HEK293 (cell line): ENCODE results near the gene BCAS3.
A peak's percentile ranks its signal among the peaks of the same experiment; 100 is the strongest.

ENCODE experiments used
- CTCF ChIA-PET: fragments of 350-600 bp; formaldehyde crosslinking; extraction: SDS; loops from one replicate; lab custom pipeline; 2021; ENCODE audit warnings: antibody characterized with exemption; lab: Yijun Ruan, JAX
- POLR2A ChIA-PET: fragments of 300-600 bp; formaldehyde crosslinking; extraction: SDS; loops from one replicate; lab custom pipeline; 2020; ENCODE audit warnings: antibody characterized with exemption, inconsistent platforms; lab: Yijun Ruan, JAX
- H3K27ac ChIP-seq: fragments of 200-500 bp; sonication (Bioruptor generic); 2 replicates; pipeline ENCODE4 v1.5.1; 2014; ENCODE audit warnings: low read depth, low read length, control low read depth, inconsistent platforms; ENCODE audit errors: extremely low read depth
- H3K36me3 ChIP-seq, 2 experiments: fragments of 200-500 bp in 1 of 2; sonication (Bioruptor generic) in 1 of 2; 1 replicate in 1 of 2; 2 replicates in 1 of 2; pipeline ENCODE4 v1.5.1; 2014 to 2017; ENCODE audit warnings: inconsistent platforms in 2 of 2, low read length in 2 of 2; ENCODE audit not compliant: control insufficient read depth in 2 of 2, insufficient read depth in 1 of 2
- H3K4me1 ChIP-seq: fragments of 200-500 bp; sonication (Bioruptor generic); 2 replicates; pipeline ENCODE4 v1.5.1; 2014; ENCODE audit warnings: mild to moderate bottlenecking, low read length, inconsistent platforms; ENCODE audit not compliant: control insufficient read depth, insufficient read depth
- H3K4me3 ChIP-seq: 2 replicates; pipeline ENCODE4 v1.5.1; 2011; ENCODE audit warnings: low read depth, mild to moderate bottlenecking, control low read depth, low read length, moderate library complexity
- H3K9me3 ChIP-seq: fragments of 200-500 bp; sonication (Bioruptor generic); 2 replicates; pipeline ENCODE4 v1.5.1; 2014; ENCODE audit warnings: low read depth, low read length, inconsistent platforms; ENCODE audit not compliant: control insufficient read depth, insufficient read depth
- KLF10 ChIP-seq: fragments of 450-650 bp; IDR thresholded peaks from 2 replicates; pipeline ENCODE4 v1.5.1; 2018; ENCODE audit warnings: missing biosample characterization, mild to moderate bottlenecking, missing genetic modification characterization
- ZBTB8A ChIP-seq: fragments of 450-650 bp; formaldehyde crosslinking; IDR thresholded peaks from 2 replicates; pipeline ENCODE4 v1.5.1; 2016; ENCODE audit warnings: missing biosample characterization, missing genetic modification characterization
- ZNF112 ChIP-seq: fragments of 450-650 bp; formaldehyde crosslinking; IDR thresholded peaks from 2 replicates; pipeline ENCODE4 v1.5.0; 2017; ENCODE audit warnings: missing biosample characterization, missing genetic modification characterization
- ZNF341 ChIP-seq: fragments of 450-650 bp; formaldehyde crosslinking; IDR thresholded peaks from 2 replicates; pipeline ENCODE4; 2016; ENCODE audit warnings: low read depth, missing biosample characterization, missing genetic modification characterization
- ZNF366 ChIP-seq: fragments of 450-650 bp; formaldehyde crosslinking; conservative IDR thresholded peaks from 2 replicates; pipeline ENCODE4 v1.5.1; 2016; ENCODE audit warnings: missing biosample characterization, missing genetic modification characterization
- ZNF558 ChIP-seq: fragments of 450-650 bp; formaldehyde crosslinking; IDR thresholded peaks from 2 replicates; pipeline ENCODE4 v1.5.1; 2016; ENCODE audit warnings: missing biosample characterization, missing genetic modification characterization
- ZNF571 ChIP-seq: fragments of 450-650 bp; formaldehyde crosslinking; IDR thresholded peaks from 2 replicates; pipeline ENCODE4 v1.5.0; 2017; ENCODE audit warnings: missing biosample characterization, missing genetic modification characterization
- ZNF623 ChIP-seq: fragments of 450-650 bp; formaldehyde crosslinking; IDR thresholded peaks from 2 replicates; pipeline ENCODE4 v1.5.1; 2016; ENCODE audit warnings: missing biosample characterization, missing genetic modification characterization
- ZNF843 ChIP-seq: fragments of 450-650 bp; formaldehyde crosslinking; IDR thresholded peaks from 2 replicates; pipeline ENCODE4 v1.5.1; 2016; ENCODE audit warnings: missing biosample characterization, missing genetic modification characterization
- ZXDB ChIP-seq: fragments of 450-650 bp; formaldehyde crosslinking; IDR thresholded peaks from 2 replicates; pipeline ENCODE4 v1.5.1; 2016; ENCODE audit warnings: missing biosample characterization, missing genetic modification characterization
- TF ChIP-seq, protein P1 (sequence below): fragments of 450-650 bp; formaldehyde crosslinking; IDR thresholded peaks from 2 replicates; pipeline ENCODE4 v1.5.1; 2016; ENCODE audit warnings: missing biosample characterization, missing genetic modification characterization, borderline replicate concordance
- TF ChIP-seq, protein P2 (sequence below): fragments of 450-650 bp; formaldehyde crosslinking; IDR thresholded peaks from 2 replicates; pipeline ENCODE4 v1.5.1; 2016; ENCODE audit warnings: missing biosample characterization, missing genetic modification characterization
- TF ChIP-seq, protein P3 (sequence below): fragments of 450-650 bp; formaldehyde crosslinking; IDR thresholded peaks from 2 replicates; pipeline ENCODE4 v1.5.1; 2016; ENCODE audit warnings: missing biosample characterization, missing genetic modification characterization, borderline replicate concordance
- TF ChIP-seq, protein P4 (sequence below): fragments of 450-650 bp; formaldehyde crosslinking; IDR thresholded peaks from 2 replicates; pipeline ENCODE4 v1.5.1; 2016; ENCODE audit warnings: missing biosample characterization, missing genetic modification characterization

The BCAS3 gene

DNA sequence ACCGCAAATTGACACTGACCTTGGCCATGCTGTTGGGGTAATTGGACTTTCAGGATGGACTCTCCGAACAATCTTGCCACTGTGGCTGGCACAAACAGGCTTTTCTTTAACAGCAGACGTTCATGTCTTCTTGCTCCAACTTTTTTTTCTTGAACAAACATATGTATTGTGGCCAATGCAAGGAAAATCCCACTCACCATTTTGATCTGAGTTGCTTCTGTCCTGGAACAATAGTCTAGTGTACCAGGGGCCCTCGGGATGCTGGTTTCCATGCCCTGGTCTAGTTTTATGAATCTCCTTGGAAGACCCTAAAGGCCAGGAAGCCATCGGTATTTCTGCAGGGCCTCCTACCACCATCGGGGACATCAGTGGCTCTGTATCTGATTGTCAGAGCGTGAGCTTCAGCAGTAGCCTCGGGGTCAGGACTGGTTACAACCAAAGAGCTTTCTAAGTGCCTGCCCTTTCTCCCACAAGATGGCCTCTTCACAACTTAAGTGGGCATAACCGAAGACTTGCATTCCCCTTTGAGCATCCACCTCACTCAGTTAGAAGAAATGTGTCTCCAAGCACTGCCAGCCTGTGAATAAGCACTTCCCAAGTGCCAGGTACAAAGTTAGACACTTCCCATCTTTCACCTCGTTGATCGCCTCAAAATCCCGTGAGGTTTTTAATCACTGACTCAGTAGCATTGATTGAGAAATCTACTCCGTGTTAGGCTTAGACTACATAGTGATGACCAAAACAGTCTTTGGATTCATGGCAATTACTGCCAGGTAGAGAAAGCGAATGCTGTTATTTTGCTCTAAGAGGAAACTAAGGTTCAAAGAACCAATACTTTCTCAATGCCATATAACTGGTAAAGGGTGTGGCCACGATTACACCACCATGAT, 635.0 kb downstream of the BCAS3 start (continued):
- TF ChIP-seq ZNF558 (no peak), ZNF112 (tag by site-specific recombination) (no peak)
- TF ChIP-seq, protein P1, sequence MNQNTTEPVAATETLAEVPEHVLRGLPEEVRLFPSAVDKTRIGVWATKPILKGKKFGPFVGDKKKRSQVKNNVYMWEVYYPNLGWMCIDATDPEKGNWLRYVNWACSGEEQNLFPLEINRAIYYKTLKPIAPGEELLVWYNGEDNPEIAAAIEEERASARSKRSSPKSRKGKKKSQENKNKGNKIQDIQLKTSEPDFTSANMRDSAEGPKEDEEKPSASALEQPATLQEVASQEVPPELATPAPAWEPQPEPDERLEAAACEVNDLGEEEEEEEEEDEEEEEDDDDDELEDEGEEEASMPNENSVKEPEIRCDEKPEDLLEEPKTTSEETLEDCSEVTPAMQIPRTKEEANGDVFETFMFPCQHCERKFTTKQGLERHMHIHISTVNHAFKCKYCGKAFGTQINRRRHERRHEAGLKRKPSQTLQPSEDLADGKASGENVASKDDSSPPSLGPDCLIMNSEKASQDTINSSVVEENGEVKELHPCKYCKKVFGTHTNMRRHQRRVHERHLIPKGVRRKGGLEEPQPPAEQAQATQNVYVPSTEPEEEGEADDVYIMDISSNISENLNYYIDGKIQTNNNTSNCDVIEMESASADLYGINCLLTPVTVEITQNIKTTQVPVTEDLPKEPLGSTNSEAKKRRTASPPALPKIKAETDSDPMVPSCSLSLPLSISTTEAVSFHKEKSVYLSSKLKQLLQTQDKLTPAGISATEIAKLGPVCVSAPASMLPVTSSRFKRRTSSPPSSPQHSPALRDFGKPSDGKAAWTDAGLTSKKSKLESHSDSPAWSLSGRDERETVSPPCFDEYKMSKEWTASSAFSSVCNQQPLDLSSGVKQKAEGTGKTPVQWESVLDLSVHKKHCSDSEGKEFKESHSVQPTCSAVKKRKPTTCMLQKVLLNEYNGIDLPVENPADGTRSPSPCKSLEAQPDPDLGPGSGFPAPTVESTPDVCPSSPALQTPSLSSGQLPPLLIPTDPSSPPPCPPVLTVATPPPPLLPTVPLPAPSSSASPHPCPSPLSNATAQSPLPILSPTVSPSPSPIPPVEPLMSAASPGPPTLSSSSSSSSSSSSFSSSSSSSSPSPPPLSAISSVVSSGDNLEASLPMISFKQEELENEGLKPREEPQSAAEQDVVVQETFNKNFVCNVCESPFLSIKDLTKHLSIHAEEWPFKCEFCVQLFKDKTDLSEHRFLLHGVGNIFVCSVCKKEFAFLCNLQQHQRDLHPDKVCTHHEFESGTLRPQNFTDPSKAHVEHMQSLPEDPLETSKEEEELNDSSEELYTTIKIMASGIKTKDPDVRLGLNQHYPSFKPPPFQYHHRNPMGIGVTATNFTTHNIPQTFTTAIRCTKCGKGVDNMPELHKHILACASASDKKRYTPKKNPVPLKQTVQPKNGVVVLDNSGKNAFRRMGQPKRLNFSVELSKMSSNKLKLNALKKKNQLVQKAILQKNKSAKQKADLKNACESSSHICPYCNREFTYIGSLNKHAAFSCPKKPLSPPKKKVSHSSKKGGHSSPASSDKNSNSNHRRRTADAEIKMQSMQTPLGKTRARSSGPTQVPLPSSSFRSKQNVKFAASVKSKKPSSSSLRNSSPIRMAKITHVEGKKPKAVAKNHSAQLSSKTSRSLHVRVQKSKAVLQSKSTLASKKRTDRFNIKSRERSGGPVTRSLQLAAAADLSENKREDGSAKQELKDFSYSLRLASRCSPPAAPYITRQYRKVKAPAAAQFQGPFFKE (tag by site-specific recombination), result no peak

DNA sequence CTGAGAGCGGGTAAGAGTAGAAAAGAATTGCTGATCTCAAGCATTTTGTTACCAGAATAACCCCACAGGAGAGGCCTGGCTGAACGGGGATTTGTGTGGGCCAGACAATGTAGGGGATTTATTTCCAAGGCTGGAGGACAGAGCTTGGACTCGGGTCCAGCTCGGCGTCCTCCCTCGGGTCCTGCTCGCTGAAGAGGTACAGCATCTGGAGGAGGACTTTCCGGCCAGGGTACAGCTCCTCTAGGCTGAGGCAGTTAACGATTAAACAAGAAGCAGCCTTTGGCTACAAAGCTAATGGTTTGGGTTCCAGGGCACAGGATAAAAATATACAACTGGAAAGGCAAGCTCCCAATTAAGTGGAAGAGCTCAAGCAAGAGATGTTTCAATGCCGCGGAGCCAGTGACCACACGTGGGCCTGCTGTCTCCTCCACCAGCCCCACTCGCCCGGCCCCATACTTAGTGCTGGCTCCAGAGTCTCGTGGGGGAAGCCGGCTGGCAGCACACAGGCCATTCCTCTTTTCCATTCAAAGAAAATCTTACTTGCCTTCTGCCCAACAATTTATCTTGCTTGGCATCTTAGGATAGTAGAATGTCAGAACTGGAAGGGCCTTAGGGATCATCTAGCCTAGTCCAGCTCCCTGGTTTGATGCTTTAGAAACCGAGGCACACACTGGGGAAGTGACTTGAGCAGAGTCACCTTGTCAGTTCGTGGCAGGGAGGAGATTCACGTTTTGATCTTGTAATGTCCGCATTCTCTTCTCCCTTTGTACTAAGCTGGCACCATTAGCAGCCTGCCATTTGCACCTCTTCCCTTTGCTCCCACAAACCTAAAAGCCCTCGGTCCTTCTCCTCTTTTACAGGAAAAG, 636.0 kb downstream of the BCAS3 start:
- peak overlapping the region; percentile 42; the same call in 1 of the 2 replicates for H3K27ac ChIP-seq
- no peaks in the 10 kb centered on the region for H3K36me3 ChIP-seq
- peaks cover 9% of the 10 kb centered on the region for H3K4me1 ChIP-seq
- no peaks in the 10 kb centered on the region for H3K9me3 ChIP-seq
- ChIA-PET POLR2A (interaction anchor here (1.2 kb wide), 2 partner anchors 10 to 22 kb away, joined by 3 to 4 read pairs; no protein-coding TSS in a partner anchor), CTCF (interaction anchor here (0.7 to 1.7 kb wide), 5 partner anchors 9 to 593 kb away, joined by 3 to 4 read pairs (median 4); no protein-coding TSS in a partner anchor)
- no peak for TF ChIP-seq KLF10
- no peak for TF ChIP-seq ZNF623 (tag by site-specific recombination)
- TF ChIP-seq, protein P2, sequence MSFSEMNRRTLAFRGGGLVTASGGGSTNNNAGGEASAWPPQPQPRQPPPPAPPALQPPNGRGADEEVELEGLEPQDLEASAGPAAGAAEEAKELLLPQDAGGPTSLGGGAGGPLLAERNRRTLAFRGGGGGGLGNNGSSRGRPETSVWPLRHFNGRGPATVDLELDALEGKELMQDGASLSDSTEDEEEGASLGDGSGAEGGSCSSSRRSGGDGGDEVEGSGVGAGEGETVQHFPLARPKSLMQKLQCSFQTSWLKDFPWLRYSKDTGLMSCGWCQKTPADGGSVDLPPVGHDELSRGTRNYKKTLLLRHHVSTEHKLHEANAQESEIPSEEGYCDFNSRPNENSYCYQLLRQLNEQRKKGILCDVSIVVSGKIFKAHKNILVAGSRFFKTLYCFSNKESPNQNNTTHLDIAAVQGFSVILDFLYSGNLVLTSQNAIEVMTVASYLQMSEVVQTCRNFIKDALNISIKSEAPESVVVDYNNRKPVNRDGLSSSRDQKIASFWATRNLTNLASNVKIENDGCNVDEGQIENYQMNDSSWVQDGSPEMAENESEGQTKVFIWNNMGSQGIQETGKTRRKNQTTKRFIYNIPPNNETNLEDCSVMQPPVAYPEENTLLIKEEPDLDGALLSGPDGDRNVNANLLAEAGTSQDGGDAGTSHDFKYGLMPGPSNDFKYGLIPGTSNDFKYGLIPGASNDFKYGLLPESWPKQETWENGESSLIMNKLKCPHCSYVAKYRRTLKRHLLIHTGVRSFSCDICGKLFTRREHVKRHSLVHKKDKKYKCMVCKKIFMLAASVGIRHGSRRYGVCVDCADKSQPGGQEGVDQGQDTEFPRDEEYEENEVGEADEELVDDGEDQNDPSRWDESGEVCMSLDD (tag by site-specific recombination), result no peak
- no peak for TF ChIP-seq ZNF571 (tag by site-specific recombination)
- no peak overlapping the region for H3K4me3 ChIP-seq

DNA sequence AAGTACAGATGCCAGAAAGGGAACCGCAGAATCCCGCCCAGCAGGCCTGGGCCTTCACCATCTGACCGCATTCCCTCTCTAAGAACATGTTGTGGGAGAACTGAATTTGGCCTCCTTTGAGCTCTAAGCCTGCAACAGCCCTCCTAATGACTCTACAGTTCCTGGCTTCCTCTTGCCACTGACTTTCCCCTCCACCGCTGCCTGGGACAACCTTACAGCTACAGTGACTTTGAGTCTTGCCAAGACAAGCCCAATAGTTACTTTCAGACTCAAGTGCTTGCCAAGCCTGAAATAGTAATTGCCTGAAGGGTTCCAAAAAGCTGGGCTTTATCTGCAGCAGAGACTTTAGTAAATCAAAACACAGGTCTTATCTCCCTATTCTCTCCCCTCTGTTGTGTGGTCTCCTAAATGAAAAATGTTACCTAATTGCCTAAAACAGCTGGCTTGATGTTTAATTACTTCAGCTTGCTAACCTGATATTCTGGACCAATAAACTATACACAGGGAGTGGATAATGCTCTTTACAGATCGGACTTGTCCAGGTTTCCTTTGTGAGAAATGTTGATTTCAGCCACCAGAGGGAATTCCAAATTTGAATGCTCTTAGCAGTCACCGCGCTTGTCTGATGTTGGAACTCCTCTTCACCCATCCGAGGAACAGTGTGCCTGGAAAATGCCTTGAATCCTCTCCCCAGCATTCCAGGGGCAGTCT, 636.9 kb downstream of the BCAS3 start:
- Histone ChIP-seq H3K9me3 (no peaks in the 10 kb centered on the region), H3K27ac (peak overlapping the region; percentile 42), H3K4me3 (no peak overlapping the region), H3K4me1 (peaks cover 9% of the 10 kb centered on the region), H3K36me3 (no peaks in the 10 kb centered on the region)
- ChIA-PET CTCF (interaction anchor here (0.6 to 1.7 kb wide), 7 partner anchors 10 to 795 kb away, joined by 3 to 4 read pairs (median 4); no protein-coding TSS in a partner anchor), POLR2A (interaction anchor here (1.2 kb wide), 1 partner anchor 21 kb away, joined by 4 read pairs; no protein-coding TSS in a partner anchor)
- TF ChIP-seq, protein P3, sequence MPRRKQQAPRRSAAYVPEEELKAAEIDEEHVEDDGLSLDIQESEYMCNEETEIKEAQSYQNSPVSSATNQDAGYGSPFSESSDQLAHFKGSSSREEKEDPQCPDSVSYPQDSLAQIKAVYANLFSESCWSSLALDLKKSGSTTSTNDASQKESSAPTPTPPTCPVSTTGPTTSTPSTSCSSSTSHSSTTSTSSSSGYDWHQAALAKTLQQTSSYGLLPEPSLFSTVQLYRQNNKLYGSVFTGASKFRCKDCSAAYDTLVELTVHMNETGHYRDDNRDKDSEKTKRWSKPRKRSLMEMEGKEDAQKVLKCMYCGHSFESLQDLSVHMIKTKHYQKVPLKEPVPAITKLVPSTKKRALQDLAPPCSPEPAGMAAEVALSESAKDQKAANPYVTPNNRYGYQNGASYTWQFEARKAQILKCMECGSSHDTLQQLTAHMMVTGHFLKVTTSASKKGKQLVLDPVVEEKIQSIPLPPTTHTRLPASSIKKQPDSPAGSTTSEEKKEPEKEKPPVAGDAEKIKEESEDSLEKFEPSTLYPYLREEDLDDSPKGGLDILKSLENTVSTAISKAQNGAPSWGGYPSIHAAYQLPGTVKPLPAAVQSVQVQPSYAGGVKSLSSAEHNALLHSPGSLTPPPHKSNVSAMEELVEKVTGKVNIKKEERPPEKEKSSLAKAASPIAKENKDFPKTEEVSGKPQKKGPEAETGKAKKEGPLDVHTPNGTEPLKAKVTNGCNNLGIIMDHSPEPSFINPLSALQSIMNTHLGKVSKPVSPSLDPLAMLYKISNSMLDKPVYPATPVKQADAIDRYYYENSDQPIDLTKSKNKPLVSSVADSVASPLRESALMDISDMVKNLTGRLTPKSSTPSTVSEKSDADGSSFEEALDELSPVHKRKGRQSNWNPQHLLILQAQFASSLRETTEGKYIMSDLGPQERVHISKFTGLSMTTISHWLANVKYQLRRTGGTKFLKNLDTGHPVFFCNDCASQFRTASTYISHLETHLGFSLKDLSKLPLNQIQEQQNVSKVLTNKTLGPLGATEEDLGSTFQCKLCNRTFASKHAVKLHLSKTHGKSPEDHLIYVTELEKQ (tag by site-specific recombination), result 0 out of 2 replicates have a peak, but pooled peaks have one; percentile 11
- no peak for TF ChIP-seq ZNF366 (tag by site-specific recombination)
- TF ChIP-seq ZXDB (tag by site-specific recombination), result peak; percentile 82
- TF ChIP-seq ZNF341 (tag by site-specific recombination), result 0 out of 2 replicates have a peak, but pooled peaks have one; percentile 31
- TF ChIP-seq, protein P4, sequence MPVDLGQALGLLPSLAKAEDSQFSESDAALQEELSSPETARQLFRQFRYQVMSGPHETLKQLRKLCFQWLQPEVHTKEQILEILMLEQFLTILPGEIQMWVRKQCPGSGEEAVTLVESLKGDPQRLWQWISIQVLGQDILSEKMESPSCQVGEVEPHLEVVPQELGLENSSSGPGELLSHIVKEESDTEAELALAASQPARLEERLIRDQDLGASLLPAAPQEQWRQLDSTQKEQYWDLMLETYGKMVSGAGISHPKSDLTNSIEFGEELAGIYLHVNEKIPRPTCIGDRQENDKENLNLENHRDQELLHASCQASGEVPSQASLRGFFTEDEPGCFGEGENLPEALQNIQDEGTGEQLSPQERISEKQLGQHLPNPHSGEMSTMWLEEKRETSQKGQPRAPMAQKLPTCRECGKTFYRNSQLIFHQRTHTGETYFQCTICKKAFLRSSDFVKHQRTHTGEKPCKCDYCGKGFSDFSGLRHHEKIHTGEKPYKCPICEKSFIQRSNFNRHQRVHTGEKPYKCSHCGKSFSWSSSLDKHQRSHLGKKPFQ (tag by site-specific recombination), result 0 out of 2 replicates have a peak, but pooled peaks have one; percentile 41
- peak; percentile 90 for TF ChIP-seq ZNF843 (tag by site-specific recombination)
- peak; percentile 54; the same call in 1 of the 2 replicates for TF ChIP-seq ZBTB8A (tag by site-specific recombination)
